ENCODE measurements around the gene SLU7. TPM values are rescaled to one million over a fixed set of nuclear protein-coding genes. Genes with fewer than 3 reads are reported as not detected.

Gene SLU7
- total and polyA plus RNA-seq, 2 of the 4 experiments (the other 2 are of a cell fraction) = 15.9 to 34.2 TPM

- ChIA-PET CTCF (interaction anchor here (0.6 to 1.2 kb wide), 3 partner anchors 11 to 1131 kb away, joined by 3 to 6 read pairs (median 4); no protein-coding TSS in a partner anchor), POLR2A (ENCODE audit: unreplicated experiment) (interaction anchor here (0.6 to 0.7 kb wide), 5 partner anchors 26 to 1409 kb away, joined by 4 to 19 read pairs (median 8); no protein-coding TSS in a partner anchor)
- H3K4me2 ChIP-seq (ENCODE audit: low read depth, low read length) = peak overlapping the region; percentile 89
- peak overlapping the region; percentile 84 for H3K23ac ChIP-seq (ENCODE audit: low read depth, low read length)
- in situ Hi-C loops (cut with MboI; ENCODE audit: low sequenced_read_pairs) = no loop called here
- H4K91ac ChIP-seq (ENCODE audit: insufficient read depth, low read depth, low read length) = peak overlapping the region; percentile 46
- dilution Hi-C loops (cut with HindIII; ENCODE audit: low sequenced_read_pairs, unreplicated experiment) = no loop called here
- H3K27me3 ChIP-seq (ENCODE audit: control insufficient read depth, insufficient read depth, low read length) = no peaks in the 10 kb centered on the region
- H4K8ac ChIP-seq (ENCODE audit: low read depth in 2 of 2, low read length in 2 of 2) = peak overlapping the region; percentile 77 to 96
- H3K36me3 ChIP-seq (ENCODE audit: control insufficient read depth, insufficient read depth, low read length) = no peaks in the 10 kb centered on the region; the same call in 1 of the 2 replicates
- H3K14ac ChIP-seq (replicated peaks; ENCODE audit: low read depth, low read length) = peak overlapping the region; percentile 91
- peaks cover 16 to 43% of the 10 kb centered on the region in 2 experiments for H3K79me1 ChIP-seq (ENCODE audit: low read depth in 1 of 2, low read length in 2 of 2)
- BruUV-seq (replicated peaks) = no TSS peak
- no peak overlapping the region; the same call in 1 of the 2 replicates for H3K27ac ChIP-seq (ENCODE audit: insufficient read depth, low read length)
- no peaks in the 10 kb centered on the region for H4K20me1 ChIP-seq (ENCODE audit: insufficient read depth, low read length)
- peak overlapping the region; percentile 39; the same call in 1 of the 2 replicates for H3K18ac ChIP-seq (ENCODE audit: low read depth, low read length)
- H2AK9ac ChIP-seq (replicated peaks; ENCODE audit: low read depth, low read length, poor library complexity) = no peak overlapping the region
- peaks cover 6% of the 10 kb centered on the region; the same call in 1 of the 2 replicates for H3K9me1 ChIP-seq (ENCODE audit: insufficient read depth, low read length)
- peak overlapping the region; percentile 79; the same call in 1 of the 2 replicates for H4K5ac ChIP-seq (ENCODE audit: low read depth, low read length)
- H2BK15ac ChIP-seq (ENCODE audit: low read depth, low read length) = peak overlapping the region; percentile 2; the same call in 1 of the 3 replicates
- no peaks in the 10 kb centered on the region for H3K9me3 ChIP-seq (ENCODE audit: control insufficient read depth, insufficient read depth, low read length)
- H3K4me1 ChIP-seq (ENCODE audit: control insufficient read depth, insufficient read depth, low read length) = peaks cover 7% of the 10 kb centered on the region
- DNase-seq (no peak), ATAC-seq (ENCODE audit: low read depth) (peak; percentile 2)
- H3K4me3 ChIP-seq (ENCODE audit: insufficient read depth, low read depth, low read length) = peak overlapping the region; percentile 87
- H2BK5ac ChIP-seq (ENCODE audit: low read depth, low read length, poor library complexity, severe bottlenecking) = peak overlapping the region; percentile 83
- intact Hi-C loops (cut with micrococcal nuclease) = no loop called here
- H2AFZ ChIP-seq (replicated peaks; ENCODE audit: low read length, poor library complexity) = peak overlapping the region; percentile 76
- 0 out of 2 replicates have a peak overlapping the region, but pooled peaks have one; percentile 55 for H2BK120ac ChIP-seq (ENCODE audit: low read depth, low read length)
- WGBS, 2 experiments (ENCODE audit: extremely low coverage in 2 of 2, insufficient read length in 1 of 2) = 75% methylated on average over 1 of the region's 11 CpGs; no CpG with 5 or more reads in 1 of the 2 experiments
- H3K4ac ChIP-seq (ENCODE audit: low read depth, low read length) = peak overlapping the region; percentile 67; the same call in 1 of the 2 replicates
- H2AK5ac ChIP-seq (ENCODE audit: low read depth, low read length) = no peak overlapping the region
- H3K56ac ChIP-seq (ENCODE audit: extremely low read depth, insufficient read depth, low read length) = peak overlapping the region; percentile 53
- peak overlapping the region; percentile 64; the same call in 1 of the 2 replicates for H3K9ac ChIP-seq (ENCODE audit: low read depth, low read length)
- no peak overlapping the region for H2BK20ac ChIP-seq (ENCODE audit: low read depth, low read length)
- no peak for TF ChIP-seq RAD21 (IDR thresholded peaks at IDR 0.05; ENCODE audit: low read length)
- TF ChIP-seq RFX5 (IDR thresholded peaks at IDR 0.05; ENCODE audit: low read depth, low read length) = no peak
- TF ChIP-seq CEBPB (IDR thresholded peaks at IDR 0.05; ENCODE audit: low read depth, low read length) = no peak
- no peak for TF ChIP-seq CTCF (conservative IDR thresholded peaks at IDR 0.05; ENCODE audit: low read depth, low read length)
- no peak for TF ChIP-seq NFE2L2 (IDR thresholded peaks at IDR 0.05; ENCODE audit: low read depth, low read length)
- no peak for TF ChIP-seq MXI1 (IDR thresholded peaks at IDR 0.05; ENCODE audit: borderline replicate concordance, low read depth, low read length)
- no peak for TF ChIP-seq FOS (IDR thresholded peaks at IDR 0.05; ENCODE audit: low read depth, low read length)
- TF ChIP-seq MAFK (IDR thresholded peaks at IDR 0.05; ENCODE audit: low read depth, low read length) = no peak
- TF ChIP-seq POLR2A (IDR thresholded peaks at IDR 0.05; ENCODE audit: low read depth, low read length) = no peak
- no peak for TF ChIP-seq RCOR1 (IDR thresholded peaks at IDR 0.05; ENCODE audit: insufficient replicate concordance, low read length)
- no peak for TF ChIP-seq SMC3 (IDR thresholded peaks at IDR 0.05; ENCODE audit: low read depth, low read length)
- TF ChIP-seq, protein P1, sequence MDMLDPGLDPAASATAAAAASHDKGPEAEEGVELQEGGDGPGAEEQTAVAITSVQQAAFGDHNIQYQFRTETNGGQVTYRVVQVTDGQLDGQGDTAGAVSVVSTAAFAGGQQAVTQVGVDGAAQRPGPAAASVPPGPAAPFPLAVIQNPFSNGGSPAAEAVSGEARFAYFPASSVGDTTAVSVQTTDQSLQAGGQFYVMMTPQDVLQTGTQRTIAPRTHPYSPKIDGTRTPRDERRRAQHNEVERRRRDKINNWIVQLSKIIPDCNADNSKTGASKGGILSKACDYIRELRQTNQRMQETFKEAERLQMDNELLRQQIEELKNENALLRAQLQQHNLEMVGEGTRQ (IDR thresholded peaks at IDR 0.05; ENCODE audit: low read depth, low read length) = no peak
- no peak for TF ChIP-seq BHLHE40 (IDR thresholded peaks at IDR 0.05; ENCODE audit: low read depth, low read length)
- TF ChIP-seq MAZ (IDR thresholded peaks at IDR 0.05; ENCODE audit: borderline replicate concordance, low read depth, low read length) = no peak
Observed at GRCh38 chr5:160419458-160420330, 813 bp upstream of the SLU7 start.

Measured in IMR-90 (cell line).